ENCODE measurements around the gene CDKN2A. TPM values are rescaled to one million over a fixed set of nuclear protein-coding genes. Genes with fewer than 3 reads are reported as not detected.
A peak's percentile ranks its signal among the peaks of the same experiment; 100 is the strongest.

The CDKN2A gene
- polyA plus RNA-seq, 4 donors: 0.30 to 2.7 (median 1.9) TPM; not detected in 1

- Histone ChIP-seq H3K27me3 (ENCODE audit: control insufficient read depth in 3 of 3, insufficient read depth in 3 of 3, low read length in 3 of 3) (peaks cover 0 to 52% (median 16%) of the 10 kb centered on the region in 3 donors), H3K27ac (ENCODE audit: low read depth in 1 of 3, low read length in 2 of 3) (no peak overlapping the region)
Measured at GRCh38 chr9:22002038-22002437, 7.8 kb upstream of the CDKN2A start.

GRCh38 chr9:21998026-21998425 is 3.8 kb upstream of the CDKN2A start:
- DNase-seq (no peak), FAIRE-seq (no peak)
- no peak overlapping the region for H3K4me3 ChIP-seq (ENCODE audit: low read depth in 1 of 3, low read length in 3 of 3)
- H3K9me3 ChIP-seq (ENCODE audit: control insufficient read depth in 2 of 2, insufficient read depth in 1 of 2, low read depth in 1 of 2, low read length in 1 of 2): no peaks in the 10 kb centered on the region
- 87 to 95% (median 92%) methylated on average over 2 of the region's 2 CpGs for WGBS, 3 donors
- H3K27ac ChIP-seq (ENCODE audit: low read depth in 1 of 3, low read length in 2 of 3): no peak overlapping the region
- peaks cover 0 to 7% (median 0%) of the 10 kb centered on the region in 3 donors for H3K4me1 ChIP-seq (ENCODE audit: control insufficient read depth in 3 of 3, insufficient read depth in 2 of 3, low read depth in 1 of 3, low read length in 2 of 3)
- no peaks in the 10 kb centered on the region for H3K36me3 ChIP-seq (ENCODE audit: control insufficient read depth in 3 of 3, insufficient read depth in 2 of 3, low read depth in 1 of 3, low read length in 3 of 3)
- H3K27me3 ChIP-seq (ENCODE audit: control insufficient read depth in 3 of 3, insufficient read depth in 3 of 3, low read length in 3 of 3): peaks cover 0 to 61% (median 2%) of the 10 kb centered on the region in 3 donors

More at GRCh38 chr9:22002038-22002437, 7.8 kb upstream of the CDKN2A start:
- peaks cover 0 to 7% (median 0%) of the 10 kb centered on the region in 3 donors for H3K4me1 ChIP-seq (ENCODE audit: control insufficient read depth in 3 of 3, insufficient read depth in 2 of 3, low read depth in 1 of 3, low read length in 2 of 3)
- no peaks in the 10 kb centered on the region for H3K9me3 ChIP-seq (ENCODE audit: control insufficient read depth in 2 of 2, insufficient read depth in 1 of 2, low read depth in 1 of 2, low read length in 1 of 2)
- no peak overlapping the region for H3K4me3 ChIP-seq (ENCODE audit: low read depth in 1 of 3, low read length in 3 of 3)
- no peak for DNase-seq
- 30 to 36% (median 31%) methylated on average over 1 of the region's 1 CpG for WGBS, 3 donors
- H3K36me3 ChIP-seq (ENCODE audit: control insufficient read depth in 3 of 3, insufficient read depth in 2 of 3, low read depth in 1 of 3, low read length in 3 of 3): peaks cover 0 to 11% (median 6%) of the 10 kb centered on the region in 3 donors
- FAIRE-seq: no peak

GRCh38 chr9:21997480-21997879 is 3.3 kb upstream of the CDKN2A start:
- FAIRE-seq (no peak), DNase-seq (no peak)
- no peaks in the 10 kb centered on the region for H3K36me3 ChIP-seq (ENCODE audit: control insufficient read depth in 3 of 3, insufficient read depth in 2 of 3, low read depth in 1 of 3, low read length in 3 of 3)
- H3K27me3 ChIP-seq (ENCODE audit: control insufficient read depth in 3 of 3, insufficient read depth in 3 of 3, low read length in 3 of 3): peaks cover 0 to 63% (median 2%) of the 10 kb centered on the region in 3 donors
- H3K4me1 ChIP-seq (ENCODE audit: control insufficient read depth in 3 of 3, insufficient read depth in 2 of 3, low read depth in 1 of 3, low read length in 2 of 3): peaks cover 0 to 7% (median 0%) of the 10 kb centered on the region in 3 donors
- WGBS, 3 donors: 75 to 95% (median 87%) methylated on average over 1 of the region's 1 CpG
- H3K4me3 ChIP-seq (ENCODE audit: low read depth in 1 of 3, low read length in 3 of 3): no peak overlapping the region
- H3K27ac ChIP-seq (ENCODE audit: low read depth in 1 of 3, low read length in 2 of 3): no peak overlapping the region
- no peaks in the 10 kb centered on the region for H3K9me3 ChIP-seq (ENCODE audit: control insufficient read depth in 2 of 2, insufficient read depth in 1 of 2, low read depth in 1 of 2, low read length in 1 of 2)

- Histone ChIP-seq H3K36me3 (ENCODE audit: control insufficient read depth in 3 of 3, insufficient read depth in 2 of 3, low read depth in 1 of 3, low read length in 3 of 3) (no peaks in the 10 kb centered on the region), H3K4me3 (ENCODE audit: low read depth in 1 of 3, low read length in 3 of 3) (no peak overlapping the region), H3K27ac (ENCODE audit: low read depth in 1 of 3, low read length in 2 of 3) (no peak overlapping the region), H3K27me3 (ENCODE audit: control insufficient read depth in 3 of 3, insufficient read depth in 3 of 3, low read length in 3 of 3) (peaks cover 0 to 63% (median 2%) of the 10 kb centered on the region in 3 donors), H3K4me1 (ENCODE audit: control insufficient read depth in 3 of 3, insufficient read depth in 2 of 3, low read depth in 1 of 3, low read length in 2 of 3) (peaks cover 0 to 7% (median 0%) of the 10 kb centered on the region in 3 donors), H3K9me3 (ENCODE audit: control insufficient read depth in 2 of 2, insufficient read depth in 1 of 2, low read depth in 1 of 2, low read length in 1 of 2) (no peaks in the 10 kb centered on the region)
- FAIRE-seq: no peak
- 61 to 89% (median 72%) methylated on average over 5 of the region's 5 CpGs for WGBS, 3 donors
- DNase-seq: no peak
Measured at GRCh38 chr9:21996858-21997257, 2.7 kb upstream of the CDKN2A start.

- no peak for DNase-seq
- Histone ChIP-seq H3K9me3 (ENCODE audit: control insufficient read depth in 2 of 2, insufficient read depth in 1 of 2, low read depth in 1 of 2, low read length in 1 of 2) (no peaks in the 10 kb centered on the region), H3K27ac (ENCODE audit: low read depth in 1 of 3, low read length in 2 of 3) (no peak overlapping the region), H3K4me3 (ENCODE audit: low read depth in 1 of 3, low read length in 3 of 3) (no peak overlapping the region), H3K4me1 (ENCODE audit: control insufficient read depth in 3 of 3, insufficient read depth in 2 of 3, low read depth in 1 of 3, low read length in 2 of 3) (peaks cover 0 to 7% (median 0%) of the 10 kb centered on the region in 3 donors), H3K36me3 (ENCODE audit: control insufficient read depth in 3 of 3, insufficient read depth in 2 of 3, low read depth in 1 of 3, low read length in 3 of 3) (no peaks in the 10 kb centered on the region), H3K27me3 (ENCODE audit: control insufficient read depth in 3 of 3, insufficient read depth in 3 of 3, low read length in 3 of 3) (peaks cover 0 to 63% (median 2%) of the 10 kb centered on the region in 3 donors)
- 51 to 66% (median 61%) methylated on average over 9 of the region's 9 CpGs for WGBS, 3 donors
- no peak for FAIRE-seq
Measured at GRCh38 chr9:21996438-21996837, 2.2 kb upstream of the CDKN2A start.

- H3K27ac ChIP-seq (ENCODE audit: low read depth in 1 of 3, low read length in 2 of 3): peak overlapping the region in 1 of 3 donors; percentile 88
- no peaks in the 10 kb centered on the region for H3K36me3 ChIP-seq (ENCODE audit: control insufficient read depth in 3 of 3, insufficient read depth in 2 of 3, low read depth in 1 of 3, low read length in 3 of 3)
- no peaks in the 10 kb centered on the region for H3K9me3 ChIP-seq (ENCODE audit: control insufficient read depth in 2 of 2, insufficient read depth in 1 of 2, low read depth in 1 of 2, low read length in 1 of 2)
- peak overlapping the region; percentile 36 to 82 (median 55) for H3K4me3 ChIP-seq (ENCODE audit: low read depth in 1 of 3, low read length in 3 of 3)
- FAIRE-seq: no peak
- DNase-seq: peak; percentile 41 to 64
- peaks cover 0 to 64% (median 2%) of the 10 kb centered on the region in 3 donors for H3K27me3 ChIP-seq (ENCODE audit: control insufficient read depth in 3 of 3, insufficient read depth in 3 of 3, low read length in 3 of 3)
- WGBS, 3 donors: 13 to 18% (median 13%) methylated on average over 43 to 54 of the region's 54 CpGs
- peaks cover 0 to 7% (median 0%) of the 10 kb centered on the region in 3 donors for H3K4me1 ChIP-seq (ENCODE audit: control insufficient read depth in 3 of 3, insufficient read depth in 2 of 3, low read depth in 1 of 3, low read length in 2 of 3)
Measured at GRCh38 chr9:21995666-21996398, 1.6 kb upstream of the CDKN2A start.

- DNase-seq (peak; percentile 65 to 72), FAIRE-seq (no peak)
- Histone ChIP-seq H3K27ac (ENCODE audit: low read depth in 1 of 3, low read length in 2 of 3) (peak overlapping the region; percentile 30 to 88 (median 69)), H3K4me3 (ENCODE audit: low read depth in 1 of 3, low read length in 3 of 3) (peak overlapping the region; percentile 42 to 82 (median 55)), H3K9me3 (ENCODE audit: control insufficient read depth in 2 of 2, insufficient read depth in 1 of 2, low read depth in 1 of 2, low read length in 1 of 2) (no peaks in the 10 kb centered on the region), H3K4me1 (ENCODE audit: control insufficient read depth in 3 of 3, insufficient read depth in 2 of 3, low read depth in 1 of 3, low read length in 2 of 3) (peaks cover 0 to 7% (median 0%) of the 10 kb centered on the region in 3 donors), H3K27me3 (ENCODE audit: control insufficient read depth in 3 of 3, insufficient read depth in 3 of 3, low read length in 3 of 3) (peaks cover 0 to 64% (median under 1%) of the 10 kb centered on the region in 3 donors), H3K36me3 (ENCODE audit: control insufficient read depth in 3 of 3, insufficient read depth in 2 of 3, low read depth in 1 of 3, low read length in 3 of 3) (no peaks in the 10 kb centered on the region)
- 1% methylated on average over 43 to 56 of the region's 56 CpGs for WGBS, 3 donors
Measured at GRCh38 chr9:21995006-21995665, 944 bp upstream of the CDKN2A start.

- Histone ChIP-seq H3K27me3 (ENCODE audit: control insufficient read depth in 3 of 3, insufficient read depth in 3 of 3, low read length in 3 of 3) (peaks cover 5 to 69% (median 6%) of the 10 kb centered on the region in 3 donors), H3K27ac (ENCODE audit: low read depth in 1 of 3, low read length in 2 of 3) (peak within 1 kb of the TSS; percentile 30 to 88 (median 69)), H3K36me3 (ENCODE audit: control insufficient read depth in 3 of 3, insufficient read depth in 2 of 3, low read depth in 1 of 3, low read length in 3 of 3) (no peaks in the 10 kb centered on the region), H3K4me1 (ENCODE audit: control insufficient read depth in 3 of 3, insufficient read depth in 2 of 3, low read depth in 1 of 3, low read length in 2 of 3) (peaks cover 0 to 7% (median 0%) of the 10 kb centered on the region in 3 donors), H3K9me3 (ENCODE audit: control insufficient read depth in 2 of 2, insufficient read depth in 1 of 2, low read depth in 1 of 2, low read length in 1 of 2) (peaks cover 0 to 2% of the 10 kb centered on the region in 2 donors), H3K4me3 (ENCODE audit: low read depth in 1 of 3, low read length in 3 of 3) (peak within 1 kb of the TSS; percentile 42 to 82 (median 55))
- no peak for FAIRE-seq
- DNase-seq: peak; percentile 37 to 64
- 0 to 2% (median 0%) methylated on average over 27 to 43 of the region's 43 CpGs for WGBS, 3 donors
Measured at GRCh38 chr9:21994556-21995005, 389 bp upstream of the CDKN2A start, which contains the start of gene CDKN2B-AS1. TSS of gene CDKN2B-AS1 (plus strand) at chr9:21994791.
